Omental fat pad (tissue), 4 donors: ENCODE measurements around the gene ANGEL2. TPM values are rescaled to one million over a fixed set of nuclear protein-coding genes. Genes with fewer than 3 reads are reported as not detected.

Experiments used
- ATAC-seq: fragments of 150-250 bp; one replicate; pipeline ENCODE4 v1.9.1; 2016; ENCODE audit warnings: mild to moderate bottlenecking, moderate library complexity; ENCODE audit not compliant: low FRiP score
- DNase-seq: peaks from one replicate; pipeline ENCODE4 v3.0.0-alpha.2; 2019; ENCODE audit warnings: low spot score
- total RNA-seq, 4 donors: library from RNA; depleted of rRNA; stranded (reverse); fragments of >200 nt; gene quantifications; one replicate each; pipeline ENCODE4 v1.1.0, GENCODE V29; 2016
- TF ChIP-seq, protein P1 (sequence below), 3 donors: fragments of 450-650 bp; IDR thresholded peaks; one replicate each; pipeline ENCODE4 v1.5.1; 2016 to 2017; ENCODE audit warnings: antibody characterized with exemption in 3 of 3, mild to moderate bottlenecking in 3 of 3, moderate library complexity in 2 of 3

Gene ANGEL2, protein sequence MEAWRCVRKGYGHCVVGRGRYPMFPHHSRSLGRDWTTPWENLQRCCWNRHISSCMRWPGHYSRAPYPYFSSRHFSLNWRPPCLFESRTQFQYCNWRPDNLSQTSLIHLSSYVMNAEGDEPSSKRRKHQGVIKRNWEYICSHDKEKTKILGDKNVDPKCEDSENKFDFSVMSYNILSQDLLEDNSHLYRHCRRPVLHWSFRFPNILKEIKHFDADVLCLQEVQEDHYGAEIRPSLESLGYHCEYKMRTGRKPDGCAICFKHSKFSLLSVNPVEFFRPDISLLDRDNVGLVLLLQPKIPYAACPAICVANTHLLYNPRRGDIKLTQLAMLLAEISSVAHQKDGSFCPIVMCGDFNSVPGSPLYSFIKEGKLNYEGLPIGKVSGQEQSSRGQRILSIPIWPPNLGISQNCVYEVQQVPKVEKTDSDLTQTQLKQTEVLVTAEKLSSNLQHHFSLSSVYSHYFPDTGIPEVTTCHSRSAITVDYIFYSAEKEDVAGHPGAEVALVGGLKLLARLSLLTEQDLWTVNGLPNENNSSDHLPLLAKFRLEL
- 10 to 100 TPM; 28.7 to 63.4 (median 41.1) TPM for total RNA-seq

DNA sequence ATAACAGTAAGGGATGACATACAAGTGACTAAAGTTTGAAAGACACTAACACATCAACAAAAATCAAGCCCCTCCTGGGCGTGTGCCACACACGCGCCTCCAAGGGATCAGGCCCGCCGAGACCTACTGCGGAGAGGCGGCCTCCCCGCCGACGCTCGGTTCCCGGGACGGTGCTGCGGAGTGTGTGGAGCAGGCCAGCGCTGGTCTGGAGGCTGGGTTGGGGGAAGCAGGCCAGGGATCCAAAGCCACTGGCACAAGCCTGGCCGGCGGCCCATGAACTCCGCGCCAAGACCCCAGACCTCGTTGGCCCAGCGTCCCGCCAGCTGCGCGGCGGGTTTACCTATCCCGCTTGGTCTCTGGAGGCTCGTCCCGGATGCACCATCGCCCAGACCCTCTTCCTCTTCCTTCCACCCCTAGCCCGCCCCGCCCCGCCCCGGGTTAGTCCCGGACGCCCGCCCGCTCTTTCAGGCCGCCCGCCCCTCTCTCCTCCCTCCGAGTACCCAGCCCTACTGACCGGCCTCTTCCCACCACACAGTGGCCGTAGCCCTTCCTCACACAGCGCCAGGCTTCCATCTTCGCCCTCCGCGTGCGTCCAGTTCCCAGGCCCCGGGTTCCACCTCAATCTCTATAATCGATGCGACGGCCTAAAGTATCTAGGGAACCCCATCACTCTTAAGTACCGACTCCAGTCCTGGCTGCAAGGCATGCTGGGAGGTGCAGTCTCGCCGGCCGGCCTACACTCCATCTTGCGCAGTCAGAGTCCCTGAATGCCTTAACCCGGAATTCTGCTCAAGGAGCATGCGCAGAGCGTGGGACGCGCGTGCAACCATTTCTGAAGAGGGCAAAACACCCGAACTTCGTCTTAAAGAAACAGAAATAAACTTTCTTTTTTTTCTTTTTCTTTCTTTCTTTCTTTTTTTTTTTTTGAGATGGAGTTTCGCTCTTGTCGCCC, at the start of gene ANGEL2:
Gene ANGEL2, minus strand, starts transcription at position 769 of the 952 bp plus-strand sequence. Its CDS starts 196 bp downstream, at position 573.
- peak; percentile 97 for ATAC-seq
- TF ChIP-seq, protein P1, sequence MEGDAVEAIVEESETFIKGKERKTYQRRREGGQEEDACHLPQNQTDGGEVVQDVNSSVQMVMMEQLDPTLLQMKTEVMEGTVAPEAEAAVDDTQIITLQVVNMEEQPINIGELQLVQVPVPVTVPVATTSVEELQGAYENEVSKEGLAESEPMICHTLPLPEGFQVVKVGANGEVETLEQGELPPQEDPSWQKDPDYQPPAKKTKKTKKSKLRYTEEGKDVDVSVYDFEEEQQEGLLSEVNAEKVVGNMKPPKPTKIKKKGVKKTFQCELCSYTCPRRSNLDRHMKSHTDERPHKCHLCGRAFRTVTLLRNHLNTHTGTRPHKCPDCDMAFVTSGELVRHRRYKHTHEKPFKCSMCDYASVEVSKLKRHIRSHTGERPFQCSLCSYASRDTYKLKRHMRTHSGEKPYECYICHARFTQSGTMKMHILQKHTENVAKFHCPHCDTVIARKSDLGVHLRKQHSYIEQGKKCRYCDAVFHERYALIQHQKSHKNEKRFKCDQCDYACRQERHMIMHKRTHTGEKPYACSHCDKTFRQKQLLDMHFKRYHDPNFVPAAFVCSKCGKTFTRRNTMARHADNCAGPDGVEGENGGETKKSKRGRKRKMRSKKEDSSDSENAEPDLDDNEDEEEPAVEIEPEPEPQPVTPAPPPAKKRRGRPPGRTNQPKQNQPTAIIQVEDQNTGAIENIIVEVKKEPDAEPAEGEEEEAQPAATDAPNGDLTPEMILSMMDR (IDR thresholded peaks at IDR 0.05), result no peak

DNA sequence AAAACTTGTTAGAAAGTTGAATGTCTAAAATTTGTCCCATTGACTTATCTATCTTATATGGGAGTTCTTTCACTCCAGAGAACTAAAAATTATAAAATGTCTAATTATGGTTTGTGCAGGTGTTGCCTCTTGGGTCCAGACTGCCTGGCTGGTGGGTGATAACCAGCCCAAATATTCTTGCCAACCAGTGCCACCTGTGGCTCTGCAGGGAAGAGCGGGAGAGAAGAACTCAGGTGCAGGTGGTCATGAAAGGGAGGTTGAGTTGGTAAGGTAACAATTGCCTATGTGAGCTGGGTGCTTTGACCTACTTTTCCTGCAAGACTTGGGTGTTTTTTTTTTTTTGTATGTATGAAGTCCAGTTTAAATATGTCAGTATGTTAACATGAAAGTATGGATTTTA, 45.6 kb upstream of the ANGEL2 start:
- DNase-seq, result no peak
- TF ChIP-seq, protein P1 (IDR thresholded peaks at IDR 0.05), result no peak
- ATAC-seq, result no peak

More for the DNA sequence above, at the start of gene ANGEL2:
- DNase-seq, result peak; percentile 79

DNA sequence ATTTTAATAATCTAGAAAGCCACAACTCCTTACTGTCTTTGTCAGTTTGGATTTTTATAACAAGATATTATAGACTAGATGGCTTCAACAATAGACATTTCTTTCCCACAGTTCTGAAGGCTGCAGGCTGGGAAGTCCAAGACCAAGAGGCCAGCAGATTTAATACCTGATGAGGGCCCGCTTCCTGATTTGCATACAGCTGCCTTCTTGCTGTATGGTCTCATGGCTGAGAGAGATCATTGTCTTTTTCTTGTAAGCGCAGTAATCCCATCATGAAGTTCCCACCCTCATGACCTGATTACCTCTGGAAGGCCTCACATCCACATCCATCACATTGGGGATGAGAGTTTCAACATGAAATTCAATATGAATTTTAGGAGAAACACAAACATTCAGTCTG, 45.2 kb upstream of the ANGEL2 start:
- no peak for ATAC-seq
- no peak for DNase-seq

DNA sequence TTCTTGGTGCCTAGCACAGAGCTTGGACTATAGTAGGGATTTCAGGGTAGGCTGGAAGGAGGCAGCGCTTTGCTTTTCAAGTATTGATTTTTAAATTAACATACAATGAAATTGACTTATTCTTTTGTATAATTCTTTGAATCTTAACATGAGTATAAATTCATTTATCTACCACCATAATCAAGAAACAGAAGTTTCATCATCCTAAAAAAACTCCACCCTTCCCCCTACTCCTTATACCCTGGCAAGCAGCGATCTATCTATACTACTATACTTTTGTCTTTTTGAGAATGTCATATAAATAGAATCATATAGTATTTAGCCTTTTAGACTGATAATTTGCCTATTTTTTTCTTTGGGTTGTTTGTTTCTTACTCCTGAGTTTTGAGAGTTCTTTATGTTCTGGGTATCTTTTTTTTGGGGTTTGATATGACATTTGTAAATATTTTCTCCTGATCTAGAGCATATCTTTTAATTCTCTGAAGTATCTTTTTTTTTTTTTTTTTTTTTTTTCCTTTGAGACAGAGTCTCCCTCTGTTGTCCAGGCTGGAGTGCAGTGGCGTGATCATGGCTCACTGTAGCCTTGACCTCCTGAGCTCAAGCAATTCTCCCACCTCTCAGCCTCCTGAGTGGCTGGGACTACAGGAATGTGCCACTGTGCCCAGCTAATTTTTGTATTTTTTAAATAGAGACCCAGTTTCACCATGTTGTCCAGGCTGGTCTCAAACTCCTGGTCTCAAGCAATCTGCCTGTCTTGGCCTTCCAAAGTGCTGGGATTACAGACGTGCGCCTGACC, 41.8 kb upstream of the ANGEL2 start:
- TF ChIP-seq, protein P1 (IDR thresholded peaks at IDR 0.05), result no peak
- no peak for ATAC-seq
- no peak for DNase-seq

More for the DNA sequence above, 45.2 kb upstream of the ANGEL2 start:
- TF ChIP-seq, protein P1 (IDR thresholded peaks at IDR 0.05), result no peak

DNA sequence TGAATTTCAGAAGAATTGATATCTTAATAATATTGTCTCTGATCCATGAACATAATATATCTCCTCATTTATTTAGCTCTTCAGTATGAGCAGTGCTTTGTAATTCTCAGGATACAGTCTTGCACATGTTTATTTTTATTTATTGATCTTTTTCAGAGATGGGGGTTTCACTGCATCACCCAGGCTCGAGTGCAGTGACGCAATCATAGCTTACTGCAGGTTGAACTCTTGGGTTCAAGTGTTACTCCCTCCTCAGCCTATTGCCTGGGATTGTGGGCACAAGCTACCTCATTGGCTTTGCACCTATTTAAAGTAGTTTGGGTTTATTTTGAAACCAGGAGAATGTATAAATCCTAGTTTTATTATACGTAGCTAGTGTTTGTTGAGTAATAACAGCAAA, 40.1 kb upstream of the ANGEL2 start:
- TF ChIP-seq, protein P1 (IDR thresholded peaks at IDR 0.05), result no peak
- no peak for ATAC-seq
- no peak for DNase-seq
